Loucy (cell line): ENCODE measurements around the gene P2RX7.

Experiments
- H2AFZ ChIP-seq: fragments of 200-600 bp; sonication (generic); 2 replicates; pipeline ENCODE4 v1.6.0; 2016; ENCODE audit warnings: antibody characterized with exemption, mild to moderate bottlenecking, low read length, moderate library complexity
- H3F3A ChIP-seq: fragments of 200-600 bp; 2 replicates; pipeline ENCODE4 v1.6.0; 2016; ENCODE audit warnings: antibody characterized with exemption, low read depth, mild to moderate bottlenecking
- H3K27me3 ChIP-seq: fragments of 200-600 bp; sonication (generic); 2 replicates; pipeline ENCODE4 v1.6.1; 2014; ENCODE audit warnings: low read length, mild to moderate bottlenecking; ENCODE audit not compliant: insufficient read depth, poor library complexity, severe bottlenecking
- H3K36me3 ChIP-seq: fragments of 200-600 bp; sonication (generic); 2 replicates; pipeline ENCODE4 v1.6.1; 2016; ENCODE audit warnings: low read length; ENCODE audit not compliant: insufficient read depth
- H3K4me1 ChIP-seq: fragments of 200-600 bp; sonication (generic); 2 replicates; pipeline ENCODE4 v1.5.1; 2014; ENCODE audit warnings: low read length, mild to moderate bottlenecking; ENCODE audit not compliant: insufficient read depth, poor library complexity, severe bottlenecking
- H3K4me2 ChIP-seq: fragments of 200-600 bp; sonication (generic); 2 replicates; pipeline ENCODE4 v1.6.0; 2014; ENCODE audit warnings: antibody characterized with exemption, low read length, low read depth, mild to moderate bottlenecking; ENCODE audit not compliant: poor library complexity, severe bottlenecking
- H3K4me3 ChIP-seq: fragments of 200-600 bp; sonication (generic); 2 replicates; pipeline ENCODE4 v1.5.1; 2014; ENCODE audit warnings: low read length, mild to moderate bottlenecking, mixed read lengths; ENCODE audit not compliant: poor library complexity, severe bottlenecking
- H3K79me2 ChIP-seq: fragments of 200-600 bp; sonication (generic); 2 replicates; pipeline ENCODE4 v1.6.1; 2014; ENCODE audit warnings: low read length; ENCODE audit not compliant: insufficient read depth
- H3K9ac ChIP-seq: fragments of 200-600 bp; sonication (generic); 2 replicates; pipeline ENCODE4 v1.6.0; 2014; ENCODE audit warnings: mild to moderate bottlenecking, low read depth, low read length, moderate library complexity; ENCODE audit not compliant: poor library complexity, severe bottlenecking
- H3K9me2 ChIP-seq: fragments of 200-600 bp; sonication (generic); replicated peaks from 2 replicates; pipeline ENCODE4 v1.6.1; 2016; ENCODE audit warnings: low read depth, low read length, mixed read lengths
- H3K9me3 ChIP-seq: fragments of 200-600 bp; sonication (generic); 2 replicates; pipeline ENCODE4 v1.6.1; 2014; ENCODE audit warnings: mild to moderate bottlenecking, antibody characterized with exemption, low read length, low read depth; ENCODE audit not compliant: insufficient read depth
- H4K20me1 ChIP-seq: fragments of 200-600 bp; sonication (generic); 2 replicates; pipeline ENCODE4 v1.6.0; 2014; ENCODE audit warnings: antibody characterized with exemption, low read length, mild to moderate bottlenecking; ENCODE audit not compliant: insufficient read depth, poor library complexity, severe bottlenecking
- EZH2phosphoT487 ChIP-seq: fragments of 200-600 bp; IDR thresholded peaks from 2 replicates; pipeline ENCODE4 v1.6.1; 2018; ENCODE audit warnings: antibody characterized with exemption, mild to moderate bottlenecking, moderate library complexity, borderline replicate concordance
- TF ChIP-seq, protein P1 (sequence below): fragments of 200-600 bp; sonication (generic); conservative IDR thresholded peaks from 2 replicates; pipeline ENCODE4 v1.5.1; 2014; ENCODE audit warnings: mild to moderate bottlenecking, antibody characterized with exemption, low read length

P2RX7 gene

DNA sequence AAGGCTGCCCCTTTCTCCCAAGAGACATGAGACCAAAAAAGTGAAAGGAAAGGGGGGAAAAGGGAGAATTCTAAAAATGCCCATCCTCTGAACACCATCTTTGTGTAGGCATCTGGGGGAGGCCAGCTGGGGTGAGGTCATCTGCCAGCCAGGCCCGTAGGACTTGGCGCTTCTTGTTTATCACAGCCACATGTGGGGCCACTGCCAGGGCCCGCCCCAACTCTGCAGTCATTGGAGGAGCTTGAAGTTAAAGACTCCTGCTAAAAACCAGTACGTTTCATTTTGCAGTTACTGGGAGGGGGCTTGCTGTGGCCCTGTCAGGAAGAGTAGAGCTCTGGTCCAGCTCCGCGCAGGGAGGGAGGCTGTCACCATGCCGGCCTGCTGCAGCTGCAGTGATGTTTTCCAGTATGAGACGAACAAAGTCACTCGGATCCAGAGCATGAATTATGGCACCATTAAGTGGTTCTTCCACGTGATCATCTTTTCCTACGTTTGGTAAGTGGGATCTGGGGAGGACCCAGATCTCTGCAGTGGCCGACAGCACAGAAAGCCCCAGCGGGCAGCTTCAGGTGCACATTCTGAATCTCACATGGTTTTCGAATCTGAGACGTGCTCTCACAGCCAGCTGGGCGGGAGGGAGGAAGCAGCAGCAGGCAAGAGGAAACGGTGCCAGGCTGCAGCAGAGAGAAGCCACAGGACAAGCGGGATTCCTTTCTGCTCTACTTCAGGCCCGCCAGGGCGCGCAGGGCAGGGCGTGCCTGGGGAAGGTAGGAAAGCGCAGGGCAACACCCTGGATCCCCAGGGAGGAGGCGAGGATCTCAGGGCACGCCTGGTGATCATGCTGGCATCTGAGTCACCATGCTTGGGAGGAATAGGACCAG is at the start of gene P2RX7:
TSS of gene P2RX7 (plus strand) at position 276 of the 881 bp plus-strand sequence. CDS start at position 371, 95 bp downstream.
- peak within 1 kb of the TSS; percentile 66 for H3K4me2 ChIP-seq
- no peaks in the 10 kb centered on the region for H3K9me3 ChIP-seq
- H3F3A ChIP-seq = peaks cover 9% of the 10 kb centered on the region; the same call in 1 of the 2 replicates
- H3K9ac ChIP-seq = peak within 1 kb of the TSS; percentile 35
- H3K9me2 ChIP-seq = no peaks in the 10 kb centered on the region
- H3K36me3 ChIP-seq = no peaks in the 10 kb centered on the region
- H3K79me2 ChIP-seq = no peaks in the 10 kb centered on the region
- no peaks in the 10 kb centered on the region for H3K27me3 ChIP-seq
- no peak for TF ChIP-seq EZH2phosphoT487
- TF ChIP-seq, protein P1, sequence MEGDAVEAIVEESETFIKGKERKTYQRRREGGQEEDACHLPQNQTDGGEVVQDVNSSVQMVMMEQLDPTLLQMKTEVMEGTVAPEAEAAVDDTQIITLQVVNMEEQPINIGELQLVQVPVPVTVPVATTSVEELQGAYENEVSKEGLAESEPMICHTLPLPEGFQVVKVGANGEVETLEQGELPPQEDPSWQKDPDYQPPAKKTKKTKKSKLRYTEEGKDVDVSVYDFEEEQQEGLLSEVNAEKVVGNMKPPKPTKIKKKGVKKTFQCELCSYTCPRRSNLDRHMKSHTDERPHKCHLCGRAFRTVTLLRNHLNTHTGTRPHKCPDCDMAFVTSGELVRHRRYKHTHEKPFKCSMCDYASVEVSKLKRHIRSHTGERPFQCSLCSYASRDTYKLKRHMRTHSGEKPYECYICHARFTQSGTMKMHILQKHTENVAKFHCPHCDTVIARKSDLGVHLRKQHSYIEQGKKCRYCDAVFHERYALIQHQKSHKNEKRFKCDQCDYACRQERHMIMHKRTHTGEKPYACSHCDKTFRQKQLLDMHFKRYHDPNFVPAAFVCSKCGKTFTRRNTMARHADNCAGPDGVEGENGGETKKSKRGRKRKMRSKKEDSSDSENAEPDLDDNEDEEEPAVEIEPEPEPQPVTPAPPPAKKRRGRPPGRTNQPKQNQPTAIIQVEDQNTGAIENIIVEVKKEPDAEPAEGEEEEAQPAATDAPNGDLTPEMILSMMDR = no peak
- peak within 1 kb of the TSS; percentile 75 for H2AFZ ChIP-seq
- no peaks in the 10 kb centered on the region for H4K20me1 ChIP-seq
- peak within 1 kb of the TSS; percentile 44 for H3K4me3 ChIP-seq
- H3K4me1 ChIP-seq = peaks cover 40% of the 10 kb centered on the region

DNA sequence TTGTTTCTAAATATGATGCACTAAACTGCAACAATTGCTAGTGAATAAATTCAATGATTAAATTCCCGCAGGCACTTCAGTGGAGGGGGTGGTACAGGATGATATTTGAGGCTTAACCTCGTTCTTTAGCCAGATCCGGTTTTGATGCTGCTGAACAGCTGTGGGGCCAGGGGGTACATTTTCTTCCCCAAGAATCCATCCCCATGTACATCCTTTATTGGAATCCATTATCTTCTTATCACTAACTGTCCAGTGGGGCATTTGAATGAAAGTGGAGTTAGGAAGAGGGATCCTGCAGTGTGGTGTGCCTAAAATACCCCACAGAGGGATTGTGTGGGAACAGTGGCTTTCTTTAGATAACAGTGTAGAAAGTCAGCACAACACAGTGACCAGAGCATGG is 48.4 kb upstream of the P2RX7 start:
- H3K4me2 ChIP-seq = no peak overlapping the region
- no peaks in the 10 kb centered on the region for H3F3A ChIP-seq
- no peak for TF ChIP-seq EZH2phosphoT487
- TF ChIP-seq, protein P1 = no peak
- H3K4me1 ChIP-seq = peaks cover 18% of the 10 kb centered on the region
- H3K9me3 ChIP-seq = no peaks in the 10 kb centered on the region
- no peak overlapping the region for H3K9ac ChIP-seq
- no peaks in the 10 kb centered on the region for H3K79me2 ChIP-seq
- H3K27me3 ChIP-seq = no peaks in the 10 kb centered on the region
- H3K9me2 ChIP-seq = no peaks in the 10 kb centered on the region
- H3K36me3 ChIP-seq = no peaks in the 10 kb centered on the region
- H4K20me1 ChIP-seq = no peaks in the 10 kb centered on the region
- no peak overlapping the region for H2AFZ ChIP-seq
- H3K4me3 ChIP-seq = no peak overlapping the region

DNA sequence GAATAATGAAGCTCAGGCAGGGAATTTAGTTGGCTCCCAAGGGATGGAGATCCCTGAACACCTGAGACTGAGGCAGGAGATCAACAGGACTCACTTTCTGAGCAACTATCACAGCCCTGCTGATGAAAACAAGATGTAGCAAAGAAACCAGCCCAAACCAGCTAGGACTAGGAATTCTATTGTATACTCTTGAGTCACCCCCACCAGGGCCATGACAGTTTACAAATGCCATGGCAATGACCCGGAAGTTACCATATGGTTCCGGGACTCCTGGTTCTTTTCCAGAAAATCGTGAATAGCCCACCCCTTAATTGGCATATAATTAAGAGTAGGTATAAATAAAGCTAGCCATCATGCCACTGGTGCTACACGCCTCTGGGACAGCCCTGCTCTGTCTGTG is 47.6 kb upstream of the P2RX7 start:
- no peaks in the 10 kb centered on the region for H3K9me3 ChIP-seq
- H3K27me3 ChIP-seq = no peaks in the 10 kb centered on the region
- peaks cover 26% of the 10 kb centered on the region for H3K4me1 ChIP-seq
- H3K9ac ChIP-seq = no peak overlapping the region
- no peaks in the 10 kb centered on the region for H3K79me2 ChIP-seq
- H2AFZ ChIP-seq = no peak overlapping the region
- no peaks in the 10 kb centered on the region for H3F3A ChIP-seq
- no peak overlapping the region for H3K4me3 ChIP-seq
- no peaks in the 10 kb centered on the region for H4K20me1 ChIP-seq
- H3K36me3 ChIP-seq = no peaks in the 10 kb centered on the region
- H3K4me2 ChIP-seq = no peak overlapping the region
- TF ChIP-seq, protein P1 = no peak
- TF ChIP-seq EZH2phosphoT487 = no peak
- no peaks in the 10 kb centered on the region for H3K9me2 ChIP-seq
